PC-3 (cell line): Measurements from ENCODE around the gene PPCDC.

Source experiments
- EZH2 ChIP-seq: fragments of 300-600 bp; sonication (generic); IDR thresholded peaks from one replicate; pipeline ENCODE4 v1.6.1; 2017; ENCODE audit warnings: antibody characterized with exemption, mild to moderate bottlenecking, low read length; ENCODE audit not compliant: unreplicated experiment
- EZH2phosphoT487 ChIP-seq: fragments of 300-600 bp; sonication (generic); IDR thresholded peaks from 2 replicates; pipeline ENCODE4 v1.6.1; 2018; ENCODE audit warnings: mild to moderate bottlenecking, antibody characterized with exemption, low read length, borderline replicate concordance
- TF ChIP-seq, protein P1 (sequence below): fragments of 300-600 bp; sonication (generic); conservative IDR thresholded peaks from 2 replicates; pipeline ENCODE4 v1.5.1; 2017; ENCODE audit warnings: antibody characterized with exemption, low read depth, mild to moderate bottlenecking, low read length

DNA sequence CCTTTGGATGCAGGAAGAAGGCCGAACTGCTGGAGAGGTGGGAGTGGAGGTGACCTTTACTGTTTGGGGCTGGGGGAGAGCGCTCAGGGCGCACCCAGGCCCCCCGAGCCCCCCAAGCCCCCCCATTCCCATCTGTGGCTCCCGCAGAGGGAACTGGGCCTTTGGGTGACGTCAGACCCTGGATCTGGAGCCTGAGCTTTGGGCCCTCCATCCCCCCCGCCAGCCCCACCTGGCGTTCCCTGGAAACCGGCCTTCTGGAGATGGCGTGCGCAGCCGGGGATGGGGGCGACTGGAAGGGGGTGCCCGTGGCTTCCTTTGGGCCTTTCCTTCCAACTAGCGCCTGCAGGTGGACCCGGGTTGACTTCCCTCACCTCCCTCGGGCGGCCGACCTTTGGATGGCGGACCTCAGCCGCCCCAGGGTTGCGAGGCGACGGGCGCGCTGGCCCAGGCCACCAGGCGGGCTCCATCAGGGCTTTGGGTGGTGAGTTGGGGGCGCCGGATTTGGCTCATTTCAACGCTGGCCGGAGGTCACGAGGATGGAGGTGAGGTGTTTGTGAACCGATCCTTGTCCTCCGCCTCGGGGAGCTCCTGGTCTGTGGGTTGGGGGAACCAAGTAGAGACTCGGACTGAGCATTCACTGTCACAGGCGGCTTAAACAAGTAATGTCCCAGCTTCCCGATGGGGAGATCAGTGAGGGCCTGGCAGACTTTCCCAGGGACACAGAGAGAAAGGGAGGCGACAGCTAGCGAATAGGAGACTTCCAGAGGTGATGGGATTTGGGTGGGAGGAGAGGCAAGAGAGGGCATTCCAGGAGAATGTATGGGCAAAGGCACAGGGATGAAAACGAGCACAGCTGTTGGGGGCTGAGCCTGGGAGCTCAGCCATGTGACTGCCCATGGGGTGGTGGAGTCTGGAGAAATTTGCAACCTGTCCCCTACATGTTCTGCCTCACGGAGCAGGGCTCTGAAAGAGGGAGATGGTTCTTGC is 27.3 kb upstream of the PPCDC start:
- TF ChIP-seq, protein P1, sequence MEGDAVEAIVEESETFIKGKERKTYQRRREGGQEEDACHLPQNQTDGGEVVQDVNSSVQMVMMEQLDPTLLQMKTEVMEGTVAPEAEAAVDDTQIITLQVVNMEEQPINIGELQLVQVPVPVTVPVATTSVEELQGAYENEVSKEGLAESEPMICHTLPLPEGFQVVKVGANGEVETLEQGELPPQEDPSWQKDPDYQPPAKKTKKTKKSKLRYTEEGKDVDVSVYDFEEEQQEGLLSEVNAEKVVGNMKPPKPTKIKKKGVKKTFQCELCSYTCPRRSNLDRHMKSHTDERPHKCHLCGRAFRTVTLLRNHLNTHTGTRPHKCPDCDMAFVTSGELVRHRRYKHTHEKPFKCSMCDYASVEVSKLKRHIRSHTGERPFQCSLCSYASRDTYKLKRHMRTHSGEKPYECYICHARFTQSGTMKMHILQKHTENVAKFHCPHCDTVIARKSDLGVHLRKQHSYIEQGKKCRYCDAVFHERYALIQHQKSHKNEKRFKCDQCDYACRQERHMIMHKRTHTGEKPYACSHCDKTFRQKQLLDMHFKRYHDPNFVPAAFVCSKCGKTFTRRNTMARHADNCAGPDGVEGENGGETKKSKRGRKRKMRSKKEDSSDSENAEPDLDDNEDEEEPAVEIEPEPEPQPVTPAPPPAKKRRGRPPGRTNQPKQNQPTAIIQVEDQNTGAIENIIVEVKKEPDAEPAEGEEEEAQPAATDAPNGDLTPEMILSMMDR, result no peak
- TF ChIP-seq EZH2 (no peak), EZH2phosphoT487 (no peak)
